PFSK-1 (cell line): Measurements from ENCODE around the gene RALGAPA2.

Experiments
- FOXP2 ChIP-seq: optimal IDR thresholded peaks from 2 replicates; pipeline ENCODE3; 2011; ENCODE audit warnings: borderline replicate concordance, control low read depth, inconsistent platforms; ENCODE audit not compliant: insufficient read depth; ENCODE audit errors: extremely low read length, extremely low read depth
- POLR2AphosphoS5 ChIP-seq: IDR thresholded peaks from 2 replicates; pipeline ENCODE4 v1.6.1; 2012; ENCODE audit warnings: low read depth, mild to moderate bottlenecking, control low read depth, low read length, moderate library complexity
- REST ChIP-seq, 2 experiments: IDR thresholded peaks; 2 replicates each; pipeline versions ENCODE4 v1.6.1 to v1.8.0; 2011 to 2012; ENCODE audit warnings: low read depth in 2 of 2, low read length in 2 of 2, control low read depth in 1 of 2, inconsistent platforms in 1 of 2, mild to moderate bottlenecking in 1 of 2, moderate library complexity in 1 of 2; ENCODE audit not compliant: insufficient read depth in 1 of 2
- SIN3A ChIP-seq: IDR thresholded peaks from 2 replicates; pipeline ENCODE4 v1.6.1; 2012; ENCODE audit warnings: mild to moderate bottlenecking, low read length, moderate library complexity, borderline replicate concordance; ENCODE audit not compliant: insufficient read depth
- TAF1 ChIP-seq: IDR thresholded peaks from 2 replicates; pipeline ENCODE4 v1.6.1; 2012; ENCODE audit warnings: low read length, control low read depth, borderline replicate concordance; ENCODE audit not compliant: insufficient read depth

RALGAPA2 gene

GRCh38 chr20:20404633-20405032 is 307.8 kb downstream of the RALGAPA2 start:
- TF ChIP-seq FOXP2 (no peak), POLR2AphosphoS5 (no peak), TAF1 (no peak), SIN3A (no peak), REST (IDR thresholded peaks at IDR 0.05; ENCODE audit: insufficient read depth in 1 of 2, low read depth in 2 of 2, low read length in 2 of 2) (no peak)

- TF ChIP-seq TAF1 (no peak), REST (IDR thresholded peaks at IDR 0.05; ENCODE audit: insufficient read depth in 1 of 2, low read depth in 2 of 2, low read length in 2 of 2) (no peak), POLR2AphosphoS5 (no peak), FOXP2 (no peak), SIN3A (no peak)
Measured at GRCh38 chr20:20401991-20402390, 310.5 kb downstream of the RALGAPA2 start.

- TF ChIP-seq REST (IDR thresholded peaks at IDR 0.05; ENCODE audit: insufficient read depth in 1 of 2, low read depth in 2 of 2, low read length in 2 of 2), result no peak
- no peak for TF ChIP-seq FOXP2
- TF ChIP-seq TAF1, result no peak
- TF ChIP-seq POLR2AphosphoS5, result no peak
Measured at GRCh38 chr20:20399531-20400500, 312.6 kb downstream of the RALGAPA2 start.

- TF ChIP-seq POLR2AphosphoS5, result no peak
- no peak for TF ChIP-seq FOXP2
- TF ChIP-seq TAF1, result no peak
- TF ChIP-seq SIN3A, result no peak
- TF ChIP-seq REST (IDR thresholded peaks at IDR 0.05; ENCODE audit: insufficient read depth in 1 of 2, low read depth in 2 of 2, low read length in 2 of 2), result no peak
Measured at GRCh38 chr20:20398123-20398522, 314.3 kb downstream of the RALGAPA2 start.
